K562 (cell line): Measurements from ENCODE around the gene AP4E1. TPM values are rescaled to one million over a fixed set of nuclear protein-coding genes. Genes with fewer than 3 reads are reported as not detected.

Source experiments
- CCNT2 ChIP-seq: IDR thresholded peaks from 2 replicates; pipeline ENCODE4 v1.6.1; 2011; ENCODE audit warnings: borderline replicate concordance, low read depth, mild to moderate bottlenecking, moderate library complexity, mixed read lengths, low read length; ENCODE audit not compliant: insufficient read length; ENCODE audit errors: extremely low read depth
- CREBBP ChIP-seq: IDR thresholded peaks from one replicate; pipeline ENCODE4 v1.6.1; 2012; ENCODE audit warnings: low read depth, mild to moderate bottlenecking, control low read depth, inconsistent platforms, low read length
- HCFC1 ChIP-seq: IDR thresholded peaks from 2 replicates; pipeline ENCODE4 v1.6.1; 2012; ENCODE audit warnings: low read depth, low read length, improper control_type of control experiment
- RB1 ChIP-seq: fragments of 450-650 bp; IDR thresholded peaks from 2 replicates; pipeline ENCODE4 v1.6.1; 2017; ENCODE audit warnings: low read depth, mild to moderate bottlenecking
- SMARCC2 ChIP-seq: fragments of 450-650 bp; IDR thresholded peaks from 2 replicates; pipeline ENCODE4 v1.6.1; 2017; ENCODE audit warnings: antibody characterized with exemption, moderate library complexity, mild to moderate bottlenecking, low read depth
- ZBTB1 ChIP-seq: sonication (generic); formaldehyde crosslinking; IDR thresholded peaks from 2 replicates; pipeline ENCODE4 v1.8.1; 2023; ENCODE audit warnings: missing genetic modification reagents, low read depth, mild to moderate bottlenecking, borderline replicate concordance
- ZNF140 ChIP-seq: fragments of 250-450 bp; sonication (Bioruptor Pico); IDR thresholded peaks from 2 replicates; pipeline ENCODE4 v1.8.0; 2021; ENCODE audit warnings: moderate library complexity, mild to moderate bottlenecking, inconsistent platforms
- ZNF24 ChIP-seq: fragments of 450-650 bp; IDR thresholded peaks from 2 replicates; pipeline ENCODE4 v1.6.1; 2016
- ZNF766 ChIP-seq: fragments of 200-800 bp; sonication (Bioruptor generic); conservative IDR thresholded peaks from 2 replicates; pipeline ENCODE4 v1.6.1; 2016; ENCODE audit warnings: missing genetic modification characterization, missing compliant biosample characterization
- polyA plus RNA-seq, 8 experiments: library from polyadenylated mRNA; depleted of rRNA in 4 of 8; stranded (reverse) in 5 of 8; unstranded in 3 of 8; fragments of >200 nt; fragmentation: Nextera tagmentation in 2 of 8; fragmentation: Illumina TruSeq in 1 of 8; extraction: Ambion mirVana in 2 of 8; extraction: Trizol in 1 of 8; gene quantifications; 2 replicates each; pipeline versions ENCODE4 v1.2.1 to v1.2.3, GENCODE V29; 2011 to 2014; ENCODE audit warnings: inconsistent platforms in 1 of 8, missing spikeins in 1 of 8
- total RNA-seq, 7 experiments: library from RNA; depleted of rRNA in 6 of 7; stranded (reverse); fragments of >200 nt in 6 of 7; fragmentation: Illumina TruSeq in 2 of 7; extraction: Trizol in 2 of 7; gene quantifications; 2 replicates each; pipeline versions ENCODE4 v1.2.1 to v1.2.3, GENCODE V29; 2011 to 2021; ENCODE audit warnings: low replicate concordance in 1 of 7
- TF ChIP-seq, protein P1 (sequence below): sonication (generic); formaldehyde crosslinking; IDR thresholded peaks from 2 replicates; pipeline ENCODE4 v1.8.0; 2022; ENCODE audit warnings: mild to moderate bottlenecking, missing genetic modification reagents
- TF ChIP-seq, protein P2 (sequence below): fragments of 450-650 bp; conservative IDR thresholded peaks from 2 replicates; pipeline ENCODE4 v1.6.1; 2016; ENCODE audit warnings: missing genetic modification characterization, low read depth, mild to moderate bottlenecking, control low read depth, missing compliant biosample characterization
- TF ChIP-seq, protein P3 (sequence below): fragments of 250-450 bp; sonication (Bioruptor Pico); IDR thresholded peaks from 2 replicates; pipeline ENCODE4 v1.4.0; 2020; ENCODE audit warnings: mild to moderate bottlenecking, moderate library complexity
- TF ChIP-seq, protein P4 (sequence below): IDR thresholded peaks from 2 replicates; pipeline ENCODE4 v1.6.1; 2016; ENCODE audit warnings: missing genetic modification characterization, missing compliant biosample characterization
- TF ChIP-seq, protein P5 (sequence below): fragments of 450-650 bp; formaldehyde crosslinking; IDR thresholded peaks from 2 replicates; pipeline ENCODE4 v1.4.0; 2020; ENCODE audit warnings: mild to moderate bottlenecking

The AP4E1 gene
- total and polyA plus RNA-seq, 9 of the 15 experiments (the other 6 are each of a cell fraction or from before 2014, with no cell fraction given) = 1.3 to 11.5 (median 4.4) TPM

DNA sequence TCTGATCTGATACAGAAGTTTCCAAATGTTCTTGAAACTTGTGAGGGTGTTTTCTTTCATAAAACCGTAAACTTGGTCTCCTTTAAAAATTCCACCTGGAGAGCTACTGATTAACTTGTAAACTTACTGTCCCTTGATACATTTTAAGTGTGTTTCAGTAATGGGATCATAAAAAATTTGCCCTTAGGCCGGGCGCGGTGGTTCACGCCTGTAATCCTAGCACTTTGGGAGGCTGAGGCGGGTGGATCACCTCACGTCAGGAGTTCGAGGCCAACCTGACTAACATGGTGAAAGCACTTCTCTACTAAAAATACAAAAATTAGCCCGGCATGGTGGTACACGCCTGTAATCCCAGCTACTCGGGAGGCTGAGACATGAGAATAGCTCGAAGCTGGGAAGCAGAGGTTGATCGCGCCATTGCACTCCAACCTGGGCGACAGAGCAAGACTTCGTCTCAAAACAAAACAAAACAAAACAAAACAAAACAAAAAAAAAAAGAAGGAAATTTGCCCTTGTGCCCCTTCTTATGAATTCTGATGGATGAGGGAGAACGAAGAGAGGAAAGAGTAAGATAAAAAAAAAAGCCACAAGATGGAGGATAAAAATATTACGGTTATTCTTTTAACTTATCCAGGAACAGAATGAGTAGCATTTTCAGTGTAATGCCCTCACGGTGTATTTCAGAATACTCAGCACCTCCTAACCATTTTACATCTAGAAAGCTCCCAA is 32.1 kb upstream of the AP4E1 start (continued):
- TF ChIP-seq ZBTB1 (CRISPR knock-in tag) (no peak), ZNF24 (no peak), ZNF766 (CRISPR knock-in tag) (0 out of 2 replicates have a peak, but pooled peaks have one; percentile 30), ZNF140 (CRISPR knock-in tag) (no peak), HCFC1 (no peak), RB1 (no peak), CCNT2 (no peak), SMARCC2 (no peak), CREBBP (no peak)
- TF ChIP-seq, protein P1, sequence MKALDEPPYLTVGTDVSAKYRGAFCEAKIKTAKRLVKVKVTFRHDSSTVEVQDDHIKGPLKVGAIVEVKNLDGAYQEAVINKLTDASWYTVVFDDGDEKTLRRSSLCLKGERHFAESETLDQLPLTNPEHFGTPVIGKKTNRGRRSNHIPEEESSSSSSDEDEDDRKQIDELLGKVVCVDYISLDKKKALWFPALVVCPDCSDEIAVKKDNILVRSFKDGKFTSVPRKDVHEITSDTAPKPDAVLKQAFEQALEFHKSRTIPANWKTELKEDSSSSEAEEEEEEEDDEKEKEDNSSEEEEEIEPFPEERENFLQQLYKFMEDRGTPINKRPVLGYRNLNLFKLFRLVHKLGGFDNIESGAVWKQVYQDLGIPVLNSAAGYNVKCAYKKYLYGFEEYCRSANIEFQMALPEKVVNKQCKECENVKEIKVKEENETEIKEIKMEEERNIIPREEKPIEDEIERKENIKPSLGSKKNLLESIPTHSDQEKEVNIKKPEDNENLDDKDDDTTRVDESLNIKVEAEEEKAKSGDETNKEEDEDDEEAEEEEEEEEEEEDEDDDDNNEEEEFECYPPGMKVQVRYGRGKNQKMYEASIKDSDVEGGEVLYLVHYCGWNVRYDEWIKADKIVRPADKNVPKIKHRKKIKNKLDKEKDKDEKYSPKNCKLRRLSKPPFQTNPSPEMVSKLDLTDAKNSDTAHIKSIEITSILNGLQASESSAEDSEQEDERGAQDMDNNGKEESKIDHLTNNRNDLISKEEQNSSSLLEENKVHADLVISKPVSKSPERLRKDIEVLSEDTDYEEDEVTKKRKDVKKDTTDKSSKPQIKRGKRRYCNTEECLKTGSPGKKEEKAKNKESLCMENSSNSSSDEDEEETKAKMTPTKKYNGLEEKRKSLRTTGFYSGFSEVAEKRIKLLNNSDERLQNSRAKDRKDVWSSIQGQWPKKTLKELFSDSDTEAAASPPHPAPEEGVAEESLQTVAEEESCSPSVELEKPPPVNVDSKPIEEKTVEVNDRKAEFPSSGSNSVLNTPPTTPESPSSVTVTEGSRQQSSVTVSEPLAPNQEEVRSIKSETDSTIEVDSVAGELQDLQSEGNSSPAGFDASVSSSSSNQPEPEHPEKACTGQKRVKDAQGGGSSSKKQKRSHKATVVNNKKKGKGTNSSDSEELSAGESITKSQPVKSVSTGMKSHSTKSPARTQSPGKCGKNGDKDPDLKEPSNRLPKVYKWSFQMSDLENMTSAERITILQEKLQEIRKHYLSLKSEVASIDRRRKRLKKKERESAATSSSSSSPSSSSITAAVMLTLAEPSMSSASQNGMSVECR (CRISPR knock-in tag) = no peak
- TF ChIP-seq, protein P2, sequence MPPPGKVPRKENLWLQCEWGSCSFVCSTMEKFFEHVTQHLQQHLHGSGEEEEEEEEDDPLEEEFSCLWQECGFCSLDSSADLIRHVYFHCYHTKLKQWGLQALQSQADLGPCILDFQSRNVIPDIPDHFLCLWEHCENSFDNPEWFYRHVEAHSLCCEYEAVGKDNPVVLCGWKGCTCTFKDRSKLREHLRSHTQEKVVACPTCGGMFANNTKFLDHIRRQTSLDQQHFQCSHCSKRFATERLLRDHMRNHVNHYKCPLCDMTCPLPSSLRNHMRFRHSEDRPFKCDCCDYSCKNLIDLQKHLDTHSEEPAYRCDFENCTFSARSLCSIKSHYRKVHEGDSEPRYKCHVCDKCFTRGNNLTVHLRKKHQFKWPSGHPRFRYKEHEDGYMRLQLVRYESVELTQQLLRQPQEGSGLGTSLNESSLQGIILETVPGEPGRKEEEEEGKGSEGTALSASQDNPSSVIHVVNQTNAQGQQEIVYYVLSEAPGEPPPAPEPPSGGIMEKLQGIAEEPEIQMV (tag) = 0 out of 2 replicates have a peak, but pooled peaks have one; percentile 25
- TF ChIP-seq, protein P3, sequence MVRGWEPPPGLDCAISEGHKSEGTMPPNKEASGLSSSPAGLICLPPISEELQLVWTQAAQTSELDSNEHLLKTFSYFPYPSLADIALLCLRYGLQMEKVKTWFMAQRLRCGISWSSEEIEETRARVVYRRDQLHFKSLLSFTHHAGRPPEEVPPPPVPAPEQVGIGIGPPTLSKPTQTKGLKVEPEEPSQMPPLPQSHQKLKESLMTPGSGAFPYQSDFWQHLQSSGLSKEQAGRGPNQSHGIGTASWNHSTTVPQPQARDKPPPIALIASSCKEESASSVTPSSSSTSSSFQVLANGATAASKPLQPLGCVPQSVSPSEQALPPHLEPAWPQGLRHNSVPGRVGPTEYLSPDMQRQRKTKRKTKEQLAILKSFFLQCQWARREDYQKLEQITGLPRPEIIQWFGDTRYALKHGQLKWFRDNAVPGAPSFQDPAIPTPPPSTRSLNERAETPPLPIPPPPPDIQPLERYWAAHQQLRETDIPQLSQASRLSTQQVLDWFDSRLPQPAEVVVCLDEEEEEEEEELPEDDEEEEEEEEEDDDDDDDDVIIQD (CRISPR knock-in tag) = no peak
- TF ChIP-seq, protein P4, sequence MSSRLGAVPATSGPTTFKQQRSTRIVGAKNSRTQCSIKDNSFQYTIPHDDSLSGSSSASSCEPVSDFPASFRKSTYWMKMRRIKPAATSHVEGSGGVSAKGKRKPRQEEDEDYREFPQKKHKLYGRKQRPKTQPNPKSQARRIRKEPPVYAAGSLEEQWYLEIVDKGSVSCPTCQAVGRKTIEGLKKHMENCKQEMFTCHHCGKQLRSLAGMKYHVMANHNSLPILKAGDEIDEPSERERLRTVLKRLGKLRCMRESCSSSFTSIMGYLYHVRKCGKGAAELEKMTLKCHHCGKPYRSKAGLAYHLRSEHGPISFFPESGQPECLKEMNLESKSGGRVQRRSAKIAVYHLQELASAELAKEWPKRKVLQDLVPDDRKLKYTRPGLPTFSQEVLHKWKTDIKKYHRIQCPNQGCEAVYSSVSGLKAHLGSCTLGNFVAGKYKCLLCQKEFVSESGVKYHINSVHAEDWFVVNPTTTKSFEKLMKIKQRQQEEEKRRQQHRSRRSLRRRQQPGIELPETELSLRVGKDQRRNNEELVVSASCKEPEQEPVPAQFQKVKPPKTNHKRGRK = peak; percentile 86
- TF ChIP-seq, protein P5, sequence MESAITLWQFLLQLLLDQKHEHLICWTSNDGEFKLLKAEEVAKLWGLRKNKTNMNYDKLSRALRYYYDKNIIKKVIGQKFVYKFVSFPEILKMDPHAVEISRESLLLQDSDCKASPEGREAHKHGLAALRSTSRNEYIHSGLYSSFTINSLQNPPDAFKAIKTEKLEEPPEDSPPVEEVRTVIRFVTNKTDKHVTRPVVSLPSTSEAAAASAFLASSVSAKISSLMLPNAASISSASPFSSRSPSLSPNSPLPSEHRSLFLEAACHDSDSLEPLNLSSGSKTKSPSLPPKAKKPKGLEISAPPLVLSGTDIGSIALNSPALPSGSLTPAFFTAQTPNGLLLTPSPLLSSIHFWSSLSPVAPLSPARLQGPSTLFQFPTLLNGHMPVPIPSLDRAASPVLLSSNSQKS = no peak
